HAP-1 (cell line): Measurements from ENCODE around the gene ATXN1.

Experiments
- DNase-seq, 2 experiments: peaks; one replicate each; pipeline ENCODE4 v3.0.0-alpha.2; 2016 to 2020; ENCODE audit warnings: low spot score in 2 of 2
- H3K27me3 ChIP-seq: fragments of 250-450 bp; sonication (Bioruptor Pico); 2 replicates; pipeline ENCODE4 v1.5.1; 2020; ENCODE audit warnings: low read depth, mild to moderate bottlenecking, moderate library complexity
- H3K36me3 ChIP-seq: fragments of 250-450 bp; sonication (Bioruptor Pico); replicated peaks from 2 replicates; pipeline ENCODE4 v1.5.1; 2020; ENCODE audit warnings: mild to moderate bottlenecking
- H3K4me1 ChIP-seq: fragments of 250-450 bp; sonication (Bioruptor Pico); 2 replicates; pipeline ENCODE4 v1.5.1; 2020; ENCODE audit warnings: mild to moderate bottlenecking
- H3K4me3 ChIP-seq: fragments of 250-450 bp; sonication (Bioruptor Pico); 2 replicates; pipeline ENCODE4 v1.5.1; 2020; ENCODE audit warnings: mild to moderate bottlenecking, moderate library complexity
- H3K9me3 ChIP-seq: fragments of 250-450 bp; sonication (Bioruptor Pico); 2 replicates; pipeline ENCODE4 v1.5.1; 2020; ENCODE audit warnings: mild to moderate bottlenecking, moderate library complexity
- in situ Hi-C: fragments of 300-500 bp; cut with MboI; formaldehyde crosslinking; loops from 3 replicates; pipeline ENCODE4 v1.14.3; 2020; ENCODE audit warnings: low sequenced_read_pairs, inconsistent platforms, mixed read lengths

Gene ATXN1

GRCh38 chr6:16483315-16483875 is 277.9 kb downstream of the ATXN1 start:
- Histone ChIP-seq H3K36me3 (no peaks in the 10 kb centered on the region), H3K4me3 (no peak overlapping the region), H3K4me1 (no peaks in the 10 kb centered on the region), H3K27me3 (0 out of 2 replicates have a peak, but pooled peaks cover 6% of the 10 kb centered on the region), H3K9me3 (peaks cover 2% of the 10 kb centered on the region; the same call in 1 of the 2 replicates)
- DNase-seq: no peak
- in situ Hi-C loops: no loop called here

DNA sequence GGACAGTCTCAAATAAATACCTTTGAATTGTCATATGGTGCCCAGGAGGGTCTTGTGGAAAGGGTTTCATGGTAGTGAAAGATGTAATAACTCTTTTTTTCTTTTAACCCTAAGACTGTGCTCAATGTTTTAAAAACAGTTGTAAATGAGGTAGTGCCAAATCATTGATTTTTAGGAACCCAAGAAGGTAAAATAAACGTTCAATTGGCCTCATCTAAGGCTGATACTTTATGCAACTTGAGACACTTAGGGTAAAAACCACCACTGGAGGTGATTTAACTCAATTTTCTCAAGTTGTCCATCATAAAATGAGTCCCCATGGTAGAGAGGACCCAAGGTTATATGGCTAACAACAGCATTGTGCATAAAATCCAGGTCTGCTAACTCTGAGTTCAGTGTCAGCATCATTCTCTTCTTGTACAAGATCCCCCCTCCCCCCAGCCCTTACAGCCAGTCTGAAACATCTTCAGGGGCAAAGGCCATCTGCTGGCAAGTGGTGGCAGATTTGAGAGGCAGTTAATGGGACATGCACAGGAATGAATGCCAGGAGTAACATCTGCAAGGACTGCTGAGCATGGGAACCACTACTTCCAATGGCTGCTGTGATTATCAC is 278.5 kb downstream of the ATXN1 start:
- DNase-seq: no peak
- Histone ChIP-seq H3K27me3 (0 out of 2 replicates have a peak, but pooled peaks cover 6% of the 10 kb centered on the region), H3K4me3 (no peak overlapping the region), H3K36me3 (no peaks in the 10 kb centered on the region), H3K4me1 (no peaks in the 10 kb centered on the region), H3K9me3 (peaks cover 2% of the 10 kb centered on the region; the same call in 1 of the 2 replicates)
- in situ Hi-C loops: no loop called here

DNA sequence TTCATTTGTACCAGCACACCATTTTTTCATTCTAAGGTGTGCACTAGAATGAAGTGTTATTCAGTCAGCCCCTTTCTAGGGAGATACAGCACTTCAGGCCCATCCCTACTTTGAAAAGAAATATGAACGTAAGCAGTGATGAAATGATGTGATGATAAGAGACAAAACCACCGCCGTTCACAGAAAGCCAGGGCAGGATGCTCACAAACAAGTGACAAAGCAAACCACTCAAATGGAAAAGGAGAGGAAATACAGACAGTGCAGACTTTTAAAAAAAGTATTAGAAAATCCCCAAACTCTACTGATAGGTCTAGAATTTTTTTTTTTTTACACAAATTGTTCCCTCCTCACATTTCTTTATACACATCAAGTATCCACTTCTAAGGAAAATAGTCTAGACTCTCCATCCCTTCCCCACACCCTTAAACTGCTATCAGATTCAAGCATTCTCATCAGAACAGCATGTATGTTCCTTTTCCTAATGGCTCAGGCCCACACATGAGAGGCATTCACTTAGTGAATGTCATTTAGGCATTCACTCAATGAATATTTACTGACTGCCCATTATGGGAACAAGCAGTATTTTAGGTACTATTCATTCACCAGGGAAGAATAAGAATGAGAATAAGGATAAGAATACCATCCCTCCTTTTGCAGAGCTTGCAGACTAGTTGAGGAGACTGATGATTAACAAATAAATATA is 279.4 kb downstream of the ATXN1 start:
- no peaks in the 10 kb centered on the region for H3K36me3 ChIP-seq
- H3K27me3 ChIP-seq: 0 out of 2 replicates have a peak, but pooled peaks cover 6% of the 10 kb centered on the region
- no peaks in the 10 kb centered on the region for H3K4me1 ChIP-seq
- in situ Hi-C loops: no loop called here
- no peak overlapping the region for H3K4me3 ChIP-seq
- DNase-seq: no peak
- peaks cover 2% of the 10 kb centered on the region; the same call in 1 of the 2 replicates for H3K9me3 ChIP-seq

GRCh38 chr6:16480763-16481560 is 280.3 kb downstream of the ATXN1 start:
- Histone ChIP-seq H3K36me3 (no peaks in the 10 kb centered on the region), H3K9me3 (peaks cover 2% of the 10 kb centered on the region; the same call in 1 of the 2 replicates), H3K4me3 (no peak overlapping the region), H3K27me3 (0 out of 2 replicates have a peak, but pooled peaks cover 6% of the 10 kb centered on the region), H3K4me1 (no peaks in the 10 kb centered on the region)
- in situ Hi-C loops: no loop called here
- no peak for DNase-seq

- in situ Hi-C loops: no loop called here
- Histone ChIP-seq H3K4me3 (no peak overlapping the region), H3K9me3 (peaks cover 2% of the 10 kb centered on the region; the same call in 1 of the 2 replicates)
Measured at GRCh38 chr6:16477367-16478149, 283.7 kb downstream of the ATXN1 start.

DNA sequence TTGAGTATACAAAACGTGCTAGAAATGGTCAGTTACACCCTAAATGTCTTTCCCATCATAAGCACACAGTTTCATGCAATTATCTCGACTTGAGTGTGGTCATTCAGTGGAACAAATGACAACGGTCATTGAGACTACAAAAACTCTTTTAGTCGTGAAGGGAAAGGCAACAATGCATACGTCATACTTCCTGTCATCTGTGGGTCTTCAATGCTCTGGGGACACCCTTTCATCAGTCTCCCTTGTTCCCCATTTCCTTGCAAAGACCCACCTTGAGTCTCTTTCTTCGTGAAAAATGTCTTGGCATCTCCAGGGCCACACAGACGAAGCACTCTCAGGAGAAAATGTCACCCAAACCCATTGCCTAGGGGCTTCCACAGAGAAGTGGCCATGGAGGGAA is 284.4 kb downstream of the ATXN1 start:
- Histone ChIP-seq H3K4me3 (no peak overlapping the region), H3K9me3 (no peaks in the 10 kb centered on the region), H3K4me1 (no peaks in the 10 kb centered on the region), H3K27me3 (no peaks in the 10 kb centered on the region), H3K36me3 (no peaks in the 10 kb centered on the region)
- no peak for DNase-seq
- in situ Hi-C loops: no loop called here

More at GRCh38 chr6:16477367-16478149, 283.7 kb downstream of the ATXN1 start:
- H3K4me1 ChIP-seq: no peaks in the 10 kb centered on the region
- H3K27me3 ChIP-seq: 0 out of 2 replicates have a peak, but pooled peaks cover 6% of the 10 kb centered on the region
- no peaks in the 10 kb centered on the region for H3K36me3 ChIP-seq
- DNase-seq: no peak

GRCh38 chr6:16475494-16475781 is 285.8 kb downstream of the ATXN1 start:
- H3K9me3 ChIP-seq: no peaks in the 10 kb centered on the region
- H3K27me3 ChIP-seq: no peaks in the 10 kb centered on the region
- H3K4me3 ChIP-seq: no peak overlapping the region
- no peaks in the 10 kb centered on the region for H3K36me3 ChIP-seq
- in situ Hi-C loops: no loop called here
- DNase-seq: no peak
- H3K4me1 ChIP-seq: no peaks in the 10 kb centered on the region

DNA sequence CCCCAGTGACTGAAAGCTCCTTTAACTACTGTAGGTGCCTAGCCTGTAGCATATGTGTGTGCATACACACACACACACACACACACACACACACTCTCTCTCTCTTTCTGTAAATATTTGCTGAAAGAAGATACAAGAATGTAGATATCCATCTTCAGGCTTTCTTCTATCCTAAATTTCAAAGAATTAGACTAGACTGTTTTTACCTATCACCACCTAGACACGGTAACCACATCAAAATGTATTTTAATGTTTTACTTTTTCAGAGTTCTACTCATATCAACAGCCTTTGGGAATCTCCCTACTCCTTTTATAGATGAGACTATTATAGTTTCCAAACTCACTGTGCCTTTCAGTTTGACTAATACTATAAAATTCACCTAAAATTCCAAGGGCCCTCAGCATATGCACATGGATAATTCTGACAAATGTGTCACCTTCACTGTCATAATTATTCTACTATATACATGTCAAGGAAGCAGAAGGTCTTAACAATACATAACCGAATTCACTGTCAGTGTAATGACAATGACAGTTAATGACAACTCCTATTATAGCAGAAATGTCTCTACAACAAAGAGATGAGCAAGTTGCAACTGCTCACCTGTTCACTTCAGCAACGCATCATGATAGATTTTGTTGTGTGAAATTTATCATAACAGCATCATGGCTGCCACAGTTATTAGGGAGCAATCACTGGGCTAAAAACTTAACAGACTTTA is 286.3 kb downstream of the ATXN1 start:
- Histone ChIP-seq H3K27me3 (no peaks in the 10 kb centered on the region), H3K36me3 (no peaks in the 10 kb centered on the region), H3K9me3 (no peaks in the 10 kb centered on the region), H3K4me1 (no peaks in the 10 kb centered on the region), H3K4me3 (no peak overlapping the region)
- DNase-seq: no peak
- in situ Hi-C loops: no loop called here

GRCh38 chr6:16473908-16474771 is 287.1 kb downstream of the ATXN1 start:
- no peak overlapping the region for H3K4me3 ChIP-seq
- DNase-seq: no peak
- in situ Hi-C loops: no loop called here

GRCh38 chr6:16473184-16473907 is 287.9 kb downstream of the ATXN1 start:
- no peaks in the 10 kb centered on the region for H3K4me1 ChIP-seq
- in situ Hi-C loops: no loop called here

More at GRCh38 chr6:16473908-16474771, 287.1 kb downstream of the ATXN1 start:
- H3K27me3 ChIP-seq: no peaks in the 10 kb centered on the region
- no peaks in the 10 kb centered on the region for H3K9me3 ChIP-seq
- H3K36me3 ChIP-seq: no peaks in the 10 kb centered on the region
- H3K4me1 ChIP-seq: no peaks in the 10 kb centered on the region

GRCh38 chr6:16472349-16473069 is 288.8 kb downstream of the ATXN1 start:
- no peak for DNase-seq
- Histone ChIP-seq H3K4me1 (no peaks in the 10 kb centered on the region), H3K27me3 (no peaks in the 10 kb centered on the region), H3K9me3 (no peaks in the 10 kb centered on the region), H3K4me3 (no peak overlapping the region), H3K36me3 (no peaks in the 10 kb centered on the region)
- in situ Hi-C loops: no loop called here

More at GRCh38 chr6:16473184-16473907, 287.9 kb downstream of the ATXN1 start:
- DNase-seq: no peak
- no peaks in the 10 kb centered on the region for H3K9me3 ChIP-seq
- H3K4me3 ChIP-seq: no peak overlapping the region
- H3K36me3 ChIP-seq: no peaks in the 10 kb centered on the region
- no peaks in the 10 kb centered on the region for H3K27me3 ChIP-seq
